Transverse colon (tissue), 4 donors: ENCODE results near the gene FCRL6.

Source experiments
- CTCF ChIP-seq, 5 experiments: fragments of 200-600 bp in 3 of 5; fragments of 450-650 bp in 2 of 5; sonication (generic) in 3 of 5; IDR thresholded peaks; 1 replicate in 2 of 5; 2 replicates in 3 of 5; pipeline ENCODE4 v1.5.1; 2016 to 2017; ENCODE audit warnings: antibody characterized with exemption in 5 of 5, inconsistent platforms in 3 of 5, mild to moderate bottlenecking in 2 of 5, moderate library complexity in 1 of 5
- POLR2A ChIP-seq: fragments of 450-650 bp; IDR thresholded peaks from one replicate; pipeline ENCODE4 v1.6.1; 2016; ENCODE audit warnings: antibody characterized with exemption, mild to moderate bottlenecking, moderate library complexity
- POLR2AphosphoS5 ChIP-seq, 3 donors: sonication (generic); formaldehyde crosslinking; IDR thresholded peaks; one replicate each; pipeline ENCODE4 v1.6.1; 2016; ENCODE audit warnings: antibody characterized with exemption in 3 of 3

GRCh38 chr1:159775716-159776115 is 26.4 kb upstream of the FCRL6 start:
- TF ChIP-seq POLR2A (no peak), CTCF (IDR thresholded peaks at IDR 0.05) (no peak), POLR2AphosphoS5 (IDR thresholded peaks at IDR 0.05) (no peak)
